Measurements from ENCODE around the gene PPP1R16B.

- TF ChIP-seq, protein P1, sequence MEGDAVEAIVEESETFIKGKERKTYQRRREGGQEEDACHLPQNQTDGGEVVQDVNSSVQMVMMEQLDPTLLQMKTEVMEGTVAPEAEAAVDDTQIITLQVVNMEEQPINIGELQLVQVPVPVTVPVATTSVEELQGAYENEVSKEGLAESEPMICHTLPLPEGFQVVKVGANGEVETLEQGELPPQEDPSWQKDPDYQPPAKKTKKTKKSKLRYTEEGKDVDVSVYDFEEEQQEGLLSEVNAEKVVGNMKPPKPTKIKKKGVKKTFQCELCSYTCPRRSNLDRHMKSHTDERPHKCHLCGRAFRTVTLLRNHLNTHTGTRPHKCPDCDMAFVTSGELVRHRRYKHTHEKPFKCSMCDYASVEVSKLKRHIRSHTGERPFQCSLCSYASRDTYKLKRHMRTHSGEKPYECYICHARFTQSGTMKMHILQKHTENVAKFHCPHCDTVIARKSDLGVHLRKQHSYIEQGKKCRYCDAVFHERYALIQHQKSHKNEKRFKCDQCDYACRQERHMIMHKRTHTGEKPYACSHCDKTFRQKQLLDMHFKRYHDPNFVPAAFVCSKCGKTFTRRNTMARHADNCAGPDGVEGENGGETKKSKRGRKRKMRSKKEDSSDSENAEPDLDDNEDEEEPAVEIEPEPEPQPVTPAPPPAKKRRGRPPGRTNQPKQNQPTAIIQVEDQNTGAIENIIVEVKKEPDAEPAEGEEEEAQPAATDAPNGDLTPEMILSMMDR (IDR thresholded peaks at IDR 0.05): no peak
- no peak for TF ChIP-seq POLR2A (IDR thresholded peaks at IDR 0.05)
Measured at GRCh38 chr20:38945012-38945411, 139.5 kb downstream of the PPP1R16B start.

All from right lobe of liver (tissue), 4 donors.